Regular cardiac myocyte (primary cell): ENCODE results near the gene HUS1. TPM values are rescaled to one million over a fixed set of nuclear protein-coding genes. Genes with fewer than 3 reads are reported as not detected.

Source experiments
- total RNA-seq: library from RNA; depleted of rRNA; stranded (reverse); fragments of >200 nt; gene quantifications from 2 replicates; pipeline ENCODE4 v1.2.3, GENCODE V29; 2014

HUS1 gene
- 15.2 and 19.2 TPM in 2 replicates for total RNA-seq

GRCh38 chr7:47979145-47979831, at the start of gene HUS1:
Gene HUS1, minus strand, starts transcription at chr7:47979615. Its CDS starts 96 bp downstream, at chr7:47979519.

GRCh38 chr7:48028938-48029337, 49.5 kb upstream of the HUS1 start, which contains the start of gene SUN3:
Gene SUN3, minus strand, starts transcription at chr7:48029107. Its CDS starts 169 bp downstream, at chr7:48028938.

GRCh38 chr7:47948141-47948790, 31.1 kb downstream of the HUS1 start, which contains the start of gene PKD1L1:
Gene PKD1L1, minus strand, starts transcription at chr7:47948466. Its CDS starts 26 bp downstream, at chr7:47948440.

Other genes with a start within 250 kb of the HUS1 start
- 0.19 and 0.28 TPM in 2 replicates for gene PKD1L1, start 31.1 kb downstream of the HUS1 start, total RNA-seq
- not detected in 2 replicates for gene SUN3, start 49.5 kb upstream of the HUS1 start, total RNA-seq
- gene C7orf57, start 55.9 kb upstream of the HUS1 start, total RNA-seq = not detected in 2 replicates
- gene UPP1, start 109.7 kb upstream of the HUS1 start, total RNA-seq = 9.0 and 14.4 TPM in 2 replicates
- under 0.01 and 0.56 TPM in 2 replicates for gene ABCA13, start 191.8 kb upstream of the HUS1 start, total RNA-seq